WI38 (cell line): Measurements from ENCODE around the gene UTY.
"Not testable (repeated sequence)": the region's sequence is repeated elsewhere in the genome, so short reads cannot be mapped to it uniquely, and the experiment has no call there.

Source experiments
- H3K4me3 ChIP-seq: 2 replicates; pipeline ENCODE4 v1.5.1; 2011; ENCODE audit warnings: low read depth, mild to moderate bottlenecking, control low read depth, low read length
- CTCF ChIP-seq: IDR thresholded peaks from 2 replicates; pipeline ENCODE4 v1.5.1; 2012; ENCODE audit warnings: low read depth, mild to moderate bottlenecking, control low read depth, low read length

The UTY gene

GRCh38 chrY:13271706-13272105 is 208.1 kb downstream of the UTY start:
- no peak for TF ChIP-seq CTCF
- H3K4me3 ChIP-seq: no peak overlapping the region

- H3K4me3 ChIP-seq: not testable (repeated sequence)
Observed at GRCh38 chrY:13253941-13254440, 225.8 kb downstream of the UTY start.

GRCh38 chrY:13250421-13250820 is 229.4 kb downstream of the UTY start:
- no peak for TF ChIP-seq CTCF
- no peak overlapping the region for H3K4me3 ChIP-seq

GRCh38 chrY:13243716-13244115 is 236.1 kb downstream of the UTY start:
- H3K4me3 ChIP-seq: no peak overlapping the region
- TF ChIP-seq CTCF: no peak

- H3K4me3 ChIP-seq: no peak overlapping the region
- no peak for TF ChIP-seq CTCF
Observed at GRCh38 chrY:13233901-13234300, 245.9 kb downstream of the UTY start.

GRCh38 chrY:13233118-13233517 is 246.7 kb downstream of the UTY start:
- TF ChIP-seq CTCF: no peak
- no peak overlapping the region for H3K4me3 ChIP-seq

- no peak overlapping the region for H3K4me3 ChIP-seq
- TF ChIP-seq CTCF: no peak
Observed at GRCh38 chrY:13227354-13227953, 252.4 kb downstream of the UTY start.
